Endothelial cell of umbilical vein (primary cell): ENCODE results near the gene HOXB4. TPM values are rescaled to one million over a fixed set of nuclear protein-coding genes. Genes with fewer than 3 reads are reported as not detected.

Source experiments
- BruUV-seq: library from RNA; stranded (reverse); fragments of 400-500 nt; replicated peaks from 2 replicates; lab custom pipeline; 2021; lab: Mats Ljungman, UMichigan
- CTCF ChIA-PET: fragments of 300-600, 350-600 bp; sonication (Branson Sonifier 250); formaldehyde crosslinking; loops from one replicate; lab custom pipeline; 2021; ENCODE audit warnings: antibody characterized with exemption, inconsistent platforms; lab: Charles Lee
- POLR2A ChIA-PET: fragments of 300-600, 350-600 bp; sonication (Branson Sonifier 250); formaldehyde crosslinking; loops from one replicate; lab custom pipeline; 2021; ENCODE audit warnings: antibody characterized with exemption, inconsistent platforms; lab: Charles Lee
- DNase-seq: peaks from one replicate; pipeline ENCODE4 v3.0.0-alpha.2; 2011; ENCODE audit warnings: low read depth, low spot score
- FAIRE-seq: peaks from 2 replicates; lab custom pipeline; 2011; peaks lifted over from hg19 to GRCh38; lab: Jason Lieb, UNC
- H2AFZ ChIP-seq: 2 replicates; pipeline ENCODE4 v1.6.0; 2012; ENCODE audit warnings: low read depth, low read length, control low read depth, inconsistent platforms
- H3K27ac ChIP-seq: 2 replicates; pipeline ENCODE4 v1.5.1; 2011; ENCODE audit warnings: low read depth, mild to moderate bottlenecking, control low read depth, low read length, moderate library complexity; ENCODE audit not compliant: insufficient read depth
- H3K27me3 ChIP-seq, 2 experiments: 2 replicates each; pipeline versions ENCODE4 v1.6.0 to v1.6.1; 2011; ENCODE audit warnings: low read length in 2 of 2, mixed read lengths in 1 of 2; ENCODE audit not compliant: control insufficient read depth in 2 of 2, insufficient read depth in 2 of 2
- H3K36me3 ChIP-seq, 2 experiments: 2 replicates in 1 of 2; 3 replicates in 1 of 2; pipeline ENCODE4 v1.5.1; 2011; ENCODE audit warnings: low read length in 2 of 2, mild to moderate bottlenecking in 1 of 2, moderate library complexity in 1 of 2; ENCODE audit not compliant: control insufficient read depth in 2 of 2, insufficient read depth in 2 of 2; ENCODE audit errors: extremely low read depth in 1 of 2
- H3K4me1 ChIP-seq: 3 replicates; pipeline ENCODE4 v1.5.1; 2011; ENCODE audit warnings: mild to moderate bottlenecking, low read length; ENCODE audit not compliant: control insufficient read depth, insufficient read depth; ENCODE audit errors: extremely low read depth
- H3K4me2 ChIP-seq: 2 replicates; pipeline ENCODE4 v1.6.1; 2011; ENCODE audit warnings: low read length, control low read depth, mixed read lengths; ENCODE audit not compliant: insufficient read depth
- H3K4me3 ChIP-seq, 3 experiments: fragments of 200-600 bp in 1 of 3; sonication (generic), shearing (Covaris generic) in 1 of 3; replicated peaks in 1 of 3; 2 replicates each; pipeline ENCODE4 v1.5.1; 2011 to 2016; ENCODE audit warnings: control low read depth in 3 of 3, low read length in 3 of 3, mild to moderate bottlenecking in 2 of 3, inconsistent platforms in 1 of 3, low read depth in 1 of 3, moderate library complexity in 1 of 3; ENCODE audit not compliant: insufficient read depth in 1 of 3
- H3K79me2 ChIP-seq: 2 replicates; pipeline ENCODE4 v1.6.0; 2012; ENCODE audit warnings: low read length, inconsistent platforms; ENCODE audit not compliant: control insufficient read depth, insufficient read depth
- H3K9ac ChIP-seq: replicated peaks from 2 replicates; pipeline ENCODE3; 2011; ENCODE audit warnings: low read length, control low read depth; ENCODE audit not compliant: insufficient read depth; ENCODE audit errors: extremely low read depth
- H3K9me1 ChIP-seq: replicated peaks from 3 replicates; pipeline ENCODE4 v1.6.0; 2011; ENCODE audit warnings: mild to moderate bottlenecking, low read length; ENCODE audit not compliant: control insufficient read depth, insufficient read depth; ENCODE audit errors: extremely low read depth
- H3K9me3 ChIP-seq: replicated peaks from 2 replicates; pipeline ENCODE4 v1.5.1; 2012; ENCODE audit warnings: low read length, inconsistent platforms; ENCODE audit not compliant: control insufficient read depth, insufficient read depth
- H4K20me1 ChIP-seq: replicated peaks from 2 replicates; pipeline ENCODE3; 2011; ENCODE audit warnings: mild to moderate bottlenecking, low read length; ENCODE audit not compliant: control insufficient read depth, insufficient read depth; ENCODE audit errors: extremely low read depth
- EZH2 ChIP-seq: IDR thresholded peaks from 2 replicates; pipeline ENCODE4 v1.6.1; 2012; ENCODE audit warnings: borderline replicate concordance, low read depth, mild to moderate bottlenecking, moderate library complexity, low read length, inconsistent platforms; ENCODE audit not compliant: severe bottlenecking
- FOS ChIP-seq: IDR thresholded peaks from 2 replicates; pipeline ENCODE4 v1.6.1; 2011; ENCODE audit warnings: mild to moderate bottlenecking, low read length, moderate library complexity, borderline replicate concordance; ENCODE audit not compliant: insufficient read depth
- GATA2 ChIP-seq: IDR thresholded peaks from 2 replicates; pipeline ENCODE4 v1.7.0; 2011; ENCODE audit warnings: low read depth, mild to moderate bottlenecking, moderate library complexity, mixed read lengths, low read length; ENCODE audit not compliant: insufficient read length, insufficient read depth
- JUN ChIP-seq: IDR thresholded peaks from 2 replicates; pipeline ENCODE4 v1.6.1; 2011; ENCODE audit warnings: borderline replicate concordance, low read depth; ENCODE audit not compliant: insufficient read length, insufficient read depth
- MAX ChIP-seq: IDR thresholded peaks from 2 replicates; pipeline ENCODE4 v1.6.1; 2011; ENCODE audit not compliant: insufficient read depth, insufficient read length
- MYC ChIP-seq: IDR thresholded peaks from one replicate; pipeline ENCODE4 v1.6.1; 2011; ENCODE audit warnings: mild to moderate bottlenecking, low read depth, low read length
- POLR2A ChIP-seq: IDR thresholded peaks from 2 replicates; pipeline ENCODE4 v1.6.1; 2012; ENCODE audit warnings: low read depth, mild to moderate bottlenecking, control low read depth, low read length
- POLR2AphosphoS5 ChIP-seq: IDR thresholded peaks from 2 replicates; pipeline ENCODE4 v1.6.1; 2012; ENCODE audit warnings: low read depth, mild to moderate bottlenecking, control low read depth, low read length, moderate library complexity; ENCODE audit not compliant: insufficient read depth
- dilution Hi-C: fragments of 300-500 bp; cut with MboI; formaldehyde crosslinking; loops from one replicate; pipeline ENCODE4 v1.15.0; 2019; ENCODE audit warnings: low sequenced_read_pairs; ENCODE audit not compliant: extremely low pct_ligation_motif_present
- intact Hi-C: fragments of 100-400 bp; cut with micrococcal nuclease; formaldehyde crosslinking; loops from one replicate; pipeline ENCODE4 v1.10.0; 2022
- polyA plus RNA-seq, 4 experiments: library from polyadenylated mRNA; depleted of rRNA in 3 of 4; stranded (reverse) in 3 of 4; unstranded in 1 of 4; fragments of >200 nt; gene quantifications; 2 replicates each; pipeline versions ENCODE4 v1.2.1 to v1.2.3, GENCODE V29; 2011 to 2012; ENCODE audit warnings: missing spikeins in 1 of 4
- total RNA-seq: library from RNA; stranded (reverse); gene quantifications from 2 replicates; pipeline ENCODE4 v1.2.3, GENCODE V29; 2021
- TF ChIP-seq, protein P1 (sequence below), 2 donors: IDR thresholded peaks; 1 replicate in 1 of 2; 2 replicates in 1 of 2; pipeline ENCODE4 v1.5.1; 2011; ENCODE audit warnings: low read length in 2 of 2, mild to moderate bottlenecking in 2 of 2, moderate library complexity in 2 of 2, control low read depth in 1 of 2, inconsistent platforms in 1 of 2, low read depth in 1 of 2; ENCODE audit not compliant: insufficient read depth in 1 of 2; ENCODE audit errors: extremely low read depth in 1 of 2

The HOXB4 gene
- total and polyA plus RNA-seq, 2 donors (not counting 3 experiments of a cell fraction or from before 2014, with no cell fraction given), result 4.6 to 13.1 TPM

- TF ChIP-seq JUN (no peak), MYC (no peak), MAX (no peak), EZH2 (no peak), FOS (no peak), POLR2AphosphoS5 (no peak), POLR2A (no peak), GATA2 (no peak)
- TF ChIP-seq, protein P1, sequence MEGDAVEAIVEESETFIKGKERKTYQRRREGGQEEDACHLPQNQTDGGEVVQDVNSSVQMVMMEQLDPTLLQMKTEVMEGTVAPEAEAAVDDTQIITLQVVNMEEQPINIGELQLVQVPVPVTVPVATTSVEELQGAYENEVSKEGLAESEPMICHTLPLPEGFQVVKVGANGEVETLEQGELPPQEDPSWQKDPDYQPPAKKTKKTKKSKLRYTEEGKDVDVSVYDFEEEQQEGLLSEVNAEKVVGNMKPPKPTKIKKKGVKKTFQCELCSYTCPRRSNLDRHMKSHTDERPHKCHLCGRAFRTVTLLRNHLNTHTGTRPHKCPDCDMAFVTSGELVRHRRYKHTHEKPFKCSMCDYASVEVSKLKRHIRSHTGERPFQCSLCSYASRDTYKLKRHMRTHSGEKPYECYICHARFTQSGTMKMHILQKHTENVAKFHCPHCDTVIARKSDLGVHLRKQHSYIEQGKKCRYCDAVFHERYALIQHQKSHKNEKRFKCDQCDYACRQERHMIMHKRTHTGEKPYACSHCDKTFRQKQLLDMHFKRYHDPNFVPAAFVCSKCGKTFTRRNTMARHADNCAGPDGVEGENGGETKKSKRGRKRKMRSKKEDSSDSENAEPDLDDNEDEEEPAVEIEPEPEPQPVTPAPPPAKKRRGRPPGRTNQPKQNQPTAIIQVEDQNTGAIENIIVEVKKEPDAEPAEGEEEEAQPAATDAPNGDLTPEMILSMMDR (IDR thresholded peaks at IDR 0.05; ENCODE audit: extremely low read depth in 1 of 2, insufficient read depth in 1 of 2, low read depth in 1 of 2, low read length in 2 of 2), result no peak
- no peaks in the 10 kb centered on the region for H3K9me1 ChIP-seq
- ChIA-PET CTCF (interaction anchor here (0.6 to 4.2 kb wide), 12 partner anchors 35 to 333 kb away, joined by 3 to 31 read pairs (median 6); no protein-coding TSS in a partner anchor), POLR2A (interaction anchor here (0.6 kb wide), 1 partner anchor 12 kb away, joined by 6 read pairs; no protein-coding TSS in a partner anchor)
- H4K20me1 ChIP-seq, result no peaks in the 10 kb centered on the region
- BruUV-seq, result no TSS peak
- FAIRE-seq (no peak), DNase-seq (no peak)
- intact Hi-C loops (no loop called here), dilution Hi-C loops (no loop called here)
- H2AFZ ChIP-seq, result no peak overlapping the region
- H3K4me3 ChIP-seq, result no peak overlapping the region
- H3K9me3 ChIP-seq, result no peaks in the 10 kb centered on the region
- H3K9ac ChIP-seq, result no peak overlapping the region
- no peaks in the 10 kb centered on the region for H3K27me3 ChIP-seq
- peaks cover 30% of the 10 kb centered on the region for H3K4me1 ChIP-seq
- no peak overlapping the region for H3K27ac ChIP-seq
- H3K4me2 ChIP-seq, result no peak overlapping the region
- peaks cover 3 to 11% of the 10 kb centered on the region in 2 experiments for H3K36me3 ChIP-seq
- peaks cover 26% of the 10 kb centered on the region for H3K79me2 ChIP-seq
These were observed 13.9 kb upstream of the HOXB4 start for GRCh38 chr17:48592057-48592514.
